H1 (cell line): ENCODE results near the gene SCARF1. TPM values are rescaled to one million over a fixed set of nuclear protein-coding genes. Genes with fewer than 3 reads are reported as not detected.

Experiments
- CTCF ChIA-PET: fragments of 300-600 bp; sonication (Branson Sonifier 250); formaldehyde crosslinking; loops from one replicate; lab custom pipeline; 2021; ENCODE audit not compliant: partially characterized antibody; lab: Charles Lee
- POLR2A ChIA-PET: fragments of 300-600 bp; sonication (Branson Sonifier 250); formaldehyde crosslinking; loops from one replicate; lab custom pipeline; 2021; ENCODE audit warnings: inconsistent platforms; ENCODE audit not compliant: partially characterized antibody; lab: Charles Lee
- DNase-seq, 2 experiments: peaks; one replicate each; pipeline versions ENCODE4 v3.0.0 to v3.0.0-alpha.2; 2010 to 2022; ENCODE audit warnings: low spot score in 2 of 2, low read depth in 1 of 2, mixed read lengths in 1 of 2
- FAIRE-seq: peaks from 2 replicates; lab custom pipeline; 2011; peaks lifted over from hg19 to GRCh38; lab: Jason Lieb, UNC
- H2AFZ ChIP-seq: 2 replicates; pipeline ENCODE4 v1.8.1; 2012; ENCODE audit warnings: low read length, inconsistent platforms
- H2AK5ac ChIP-seq: 2 replicates; pipeline ENCODE4 v1.6.1; 2013; ENCODE audit warnings: low read depth, low read length
- H2BK120ac ChIP-seq: replicated peaks from 2 replicates; pipeline ENCODE3; 2013; ENCODE audit warnings: low read depth, low read length, inconsistent platforms
- H2BK12ac ChIP-seq: 2 replicates; pipeline ENCODE4 v1.6.1; 2013; ENCODE audit warnings: low read depth, low read length
- H2BK15ac ChIP-seq: 2 replicates; pipeline ENCODE4 v1.6.1; 2013; ENCODE audit warnings: low read length
- H2BK20ac ChIP-seq: 2 replicates; pipeline ENCODE4 v1.6.1; 2013; ENCODE audit warnings: low read length
- H2BK5ac ChIP-seq: 2 replicates; pipeline ENCODE4 v1.6.1; 2013; ENCODE audit warnings: low read depth, low read length
- H3K14ac ChIP-seq: 2 replicates; pipeline ENCODE4 v1.6.1; 2013; ENCODE audit warnings: inconsistent platforms; ENCODE audit not compliant: insufficient read length
- H3K18ac ChIP-seq: 2 replicates; pipeline ENCODE4 v1.6.1; 2013; ENCODE audit warnings: low read length; ENCODE audit errors: extremely low read depth
- H3K23ac ChIP-seq: 2 replicates; pipeline ENCODE4 v1.6.1; 2013; ENCODE audit warnings: inconsistent platforms; ENCODE audit not compliant: insufficient read length
- H3K23me2 ChIP-seq: 2 replicates; pipeline ENCODE4 v1.6.1; 2013; ENCODE audit warnings: low read depth, low read length
- H3K27ac ChIP-seq: 2 replicates; pipeline ENCODE4 v1.6.1; 2011; ENCODE audit warnings: low read depth, low read length, inconsistent platforms
- H3K27me3 ChIP-seq, 4 experiments: replicated peaks in 1 of 4; 1 replicate in 1 of 4; 2 replicates in 3 of 4; pipeline versions ENCODE4 v1.6.1 to v1.8.1; 2011 to 2013; ENCODE audit warnings: low read length in 3 of 4, mild to moderate bottlenecking in 3 of 4, inconsistent platforms in 2 of 4, mixed read lengths in 2 of 4, moderate library complexity in 1 of 4; ENCODE audit not compliant: control insufficient read depth in 3 of 4, insufficient read depth in 3 of 4; ENCODE audit errors: extremely low read depth in 1 of 4
- H3K36me3 ChIP-seq, 4 experiments: 2 replicates each; pipeline versions ENCODE4 v1.6.1 to v1.8.1; 2011 to 2013; ENCODE audit warnings: mild to moderate bottlenecking in 4 of 4, low read length in 3 of 4, moderate library complexity in 2 of 4, control low read depth in 1 of 4, inconsistent platforms in 1 of 4; ENCODE audit not compliant: insufficient read depth in 4 of 4, control insufficient read depth in 2 of 4
- H3K4ac ChIP-seq: replicated peaks from 2 replicates; pipeline ENCODE3; 2013; ENCODE audit warnings: low read length, low read depth, mixed read lengths, inconsistent platforms; ENCODE audit not compliant: insufficient read length
- H3K4me1 ChIP-seq, 4 experiments: replicated peaks in 1 of 4; 1 replicate in 1 of 4; 2 replicates in 3 of 4; pipeline versions ENCODE4 v1.6.1 to v1.8.1; 2011 to 2013; ENCODE audit warnings: low read length in 3 of 4, inconsistent platforms in 2 of 4, mixed read lengths in 1 of 4; ENCODE audit not compliant: insufficient read depth in 4 of 4, control insufficient read depth in 3 of 4
- H3K4me2 ChIP-seq, 2 experiments: 2 replicates each; pipeline versions ENCODE4 v1.6.1 to v1.8.1; 2011 to 2013; ENCODE audit warnings: low read depth in 2 of 2, low read length in 2 of 2, control low read depth in 1 of 2, inconsistent platforms in 1 of 2, mild to moderate bottlenecking in 1 of 2; ENCODE audit not compliant: insufficient read depth in 1 of 2
- H3K4me3 ChIP-seq, 4 experiments: fragments of 200-600, 300-600 bp in 1 of 4; sonication (generic), shearing (Covaris generic), sonication (Bioruptor Twin) in 1 of 4; 2 replicates each; pipeline versions ENCODE4 v1.5.1 to v1.8.1; 2011 to 2016; ENCODE audit warnings: low read length in 4 of 4, low read depth in 3 of 4, control low read depth in 2 of 4, inconsistent platforms in 2 of 4, mild to moderate bottlenecking in 2 of 4, mixed read lengths in 1 of 4, moderate library complexity in 1 of 4; ENCODE audit not compliant: insufficient read depth in 2 of 4; ENCODE audit errors: extremely low read depth in 1 of 4
- H3K56ac ChIP-seq: replicated peaks from 2 replicates; pipeline ENCODE3; 2013; ENCODE audit warnings: low read depth, mild to moderate bottlenecking, mixed read lengths, low read length, inconsistent platforms; ENCODE audit not compliant: insufficient read length
- H3K79me1 ChIP-seq: 2 replicates; pipeline ENCODE4 v1.6.1; 2013; ENCODE audit warnings: low read depth, low read length, control low read depth
- H3K79me2 ChIP-seq, 2 experiments: 2 replicates each; pipeline versions ENCODE4 v1.6.1 to v1.8.1; 2012 to 2013; ENCODE audit warnings: low read length in 2 of 2, mild to moderate bottlenecking in 2 of 2, inconsistent platforms in 1 of 2; ENCODE audit not compliant: insufficient read depth in 2 of 2, control insufficient read depth in 1 of 2
- H3K9ac ChIP-seq, 4 experiments: replicated peaks in 1 of 4; 1 replicate in 1 of 4; 2 replicates in 3 of 4; pipeline versions ENCODE4 v1.6.1 to v1.8.1; 2011 to 2013; ENCODE audit warnings: low read depth in 3 of 4, low read length in 3 of 4, control low read depth in 2 of 4, mild to moderate bottlenecking in 2 of 4, moderate library complexity in 2 of 4, inconsistent platforms in 1 of 4; ENCODE audit errors: extremely low read depth in 1 of 4
- H3K9me3 ChIP-seq, 2 experiments: 2 replicates each; pipeline versions ENCODE4 v1.6.1 to v1.8.1; 2012 to 2013; ENCODE audit warnings: mild to moderate bottlenecking in 2 of 2, moderate library complexity in 2 of 2, control low read depth in 1 of 2, inconsistent platforms in 1 of 2, low read depth in 1 of 2, low read length in 1 of 2, mixed read lengths in 1 of 2; ENCODE audit not compliant: insufficient read depth in 2 of 2
- H4K20me1 ChIP-seq, 2 experiments: replicated peaks in 1 of 2; 2 replicates each; pipeline versions ENCODE3 to v1.8.1; 2011 to 2013; ENCODE audit warnings: inconsistent platforms in 2 of 2, low read length in 2 of 2, mild to moderate bottlenecking in 1 of 2; ENCODE audit not compliant: insufficient read depth in 2 of 2, control insufficient read depth in 1 of 2
- H4K5ac ChIP-seq: 2 replicates; pipeline ENCODE4 v1.6.1; 2013; ENCODE audit warnings: low read length, low read depth, mixed read lengths, inconsistent platforms; ENCODE audit not compliant: insufficient read length
- H4K8ac ChIP-seq: 2 replicates; pipeline ENCODE4 v1.8.0; 2013; ENCODE audit warnings: mild to moderate bottlenecking, moderate library complexity, low read length, inconsistent platforms; ENCODE audit not compliant: insufficient read depth; ENCODE audit errors: extremely low read depth
- H4K91ac ChIP-seq: replicated peaks from 2 replicates; pipeline ENCODE3; 2013; ENCODE audit warnings: low read length, mixed read lengths, inconsistent platforms; ENCODE audit not compliant: insufficient read length
- ASH2L ChIP-seq: fragments of 200-600, 300-600 bp; sonication (generic); IDR thresholded peaks from one replicate; pipeline ENCODE4 v1.7.1; 2017; ENCODE audit warnings: low read length
- BCL11A ChIP-seq, 2 experiments: IDR thresholded peaks; one replicate each; pipeline ENCODE4 v1.6.1; 2011; ENCODE audit warnings: low read depth in 2 of 2, low read length in 2 of 2, mild to moderate bottlenecking in 2 of 2
- NANOG ChIP-seq: IDR thresholded peaks from 2 replicates; pipeline ENCODE4 v1.6.1; 2011; ENCODE audit warnings: low read length, low read depth, mild to moderate bottlenecking, inconsistent platforms; ENCODE audit not compliant: insufficient read depth, poor library complexity, severe bottlenecking
- SAP30 ChIP-seq: fragments of 300-600 bp; sonication (generic); IDR thresholded peaks from 2 replicates; pipeline ENCODE4 v1.7.1; 2012; ENCODE audit warnings: low read length, moderate library complexity, mild to moderate bottlenecking, inconsistent platforms; ENCODE audit not compliant: insufficient read depth, insufficient replicate concordance
- SP1 ChIP-seq: IDR thresholded peaks from 2 replicates; pipeline ENCODE4 v1.6.1; 2011; ENCODE audit warnings: low read depth, low read length
- TAF7 ChIP-seq: optimal IDR thresholded peaks from 2 replicates; pipeline ENCODE3; 2011; ENCODE audit warnings: low read depth, mild to moderate bottlenecking, inconsistent platforms, low read length, moderate library complexity, borderline replicate concordance
- WGBS, 2 experiments: shearing (Covaris generic) in 1 of 2; methylation state at CpG; one replicate each; pipeline versions ENCODE4 v1.1.6 to v1.1.7; 2013 to 2015; ENCODE audit warnings: low lambda C conversion rate in 2 of 2, mixed read lengths in 2 of 2, inconsistent platforms in 1 of 2, low coverage in 1 of 2, missing lambda C conversion rate in 1 of 2; ENCODE audit not compliant: insufficient replicate concordance in 2 of 2, insufficient coverage in 1 of 2, insufficient read length in 1 of 2; ENCODE audit errors: extremely low coverage in 1 of 2, missing lambda C conversion rate in 1 of 2; 5-methylcytosine and 5-hydroxymethylcytosine counted together
- polyA plus RNA-seq, 7 experiments: library from polyadenylated mRNA; depleted of rRNA in 3 of 7; stranded (reverse) in 5 of 7; unstranded in 2 of 7; fragments of >200 nt in 5 of 7; fragments of 200-250 nt in 2 of 7; gene quantifications; 1 replicate in 5 of 7; 2 replicates in 1 of 7; 4 replicates in 1 of 7; pipeline versions ENCODE4 v1.2.1 to v1.2.3, GENCODE V29; 2011 to 2013; ENCODE audit warnings: missing spikeins in 2 of 7, mixed read lengths in 2 of 7
- total RNA-seq: library from RNA; stranded (reverse); fragmentation: NEBNext Ultra II Directional; extraction: Animal tissue kit (Norgen Biotek cat#: 25700); gene quantifications from 2 replicates; pipeline ENCODE4 v1.2.1, GENCODE V29; 2021

The SCARF1 gene
- total and polyA plus RNA-seq, 2 of the 8 experiments (the other 6 are each of a cell fraction or from before 2014, with no cell fraction given) = 1.1 to 1.6 TPM

- H3K79me1 ChIP-seq = no peaks in the 10 kb centered on the region
- H3K18ac ChIP-seq = no peak overlapping the region
- H3K23ac ChIP-seq = no peak overlapping the region
- H2BK15ac ChIP-seq = no peak overlapping the region
- no peak overlapping the region for H3K14ac ChIP-seq
- no peak overlapping the region for H2AK5ac ChIP-seq
- no peaks in the 10 kb centered on the region for H4K20me1 ChIP-seq
- ChIA-PET CTCF (no interaction called here), POLR2A (no interaction called here)
- H4K5ac ChIP-seq = no peak overlapping the region
- no peak overlapping the region for H3K9ac ChIP-seq
- FAIRE-seq = no peak
- H3K27ac ChIP-seq = no peak overlapping the region
- no peaks in the 10 kb centered on the region for H3K79me2 ChIP-seq
- H4K91ac ChIP-seq = no peak overlapping the region
- no peak overlapping the region for H3K4me2 ChIP-seq
- H3K27me3 ChIP-seq = no peaks in the 10 kb centered on the region
- no peak overlapping the region for H3K56ac ChIP-seq
- H2BK120ac ChIP-seq = no peak overlapping the region
- H3K4me1 ChIP-seq = peaks cover 0 to 6% (median under 1%) of the 10 kb centered on the region in 4 experiments; a peak in 3 of 7 replicates
- H3K23me2 ChIP-seq = no peaks in the 10 kb centered on the region
- no peaks in the 10 kb centered on the region for H3K36me3 ChIP-seq
- H2BK5ac ChIP-seq = no peak overlapping the region
- H4K8ac ChIP-seq = no peak overlapping the region
- H2BK12ac ChIP-seq = no peak overlapping the region
- H3K4me3 ChIP-seq = no peak overlapping the region
- no peak overlapping the region for H2AFZ ChIP-seq
- H2BK20ac ChIP-seq = no peak overlapping the region
- no peaks in the 10 kb centered on the region for H3K9me3 ChIP-seq
- WGBS, 2 experiments = 96% methylated on average over 5 of the region's 5 CpGs; no CpG with 5 or more reads in 1 of the 2 experiments
- H3K4ac ChIP-seq = no peak overlapping the region
- DNase-seq = no peak
- no peak for TF ChIP-seq TAF7
- no peak for TF ChIP-seq NANOG
- no peak for TF ChIP-seq BCL11A (IDR thresholded peaks at IDR 0.05; ENCODE audit: low read depth in 2 of 2, low read length in 2 of 2)
- TF ChIP-seq ASH2L = no peak
- no peak for TF ChIP-seq SP1
- no peak for TF ChIP-seq SAP30
Observed at GRCh38 chr17:1593630-1593931, 52.0 kb downstream of the SCARF1 start.
